Upper lobe of right lung (tissue), 1 donor: ENCODE results near the gene IPO11. TPM values are rescaled to one million over a fixed set of nuclear protein-coding genes. Genes with fewer than 3 reads are reported as not detected.
"Not testable (repeated sequence)": the region's sequence is repeated elsewhere in the genome, so short reads cannot be mapped to it uniquely, and the experiment has no call there.

ENCODE experiments used
- ATAC-seq: fragments of 200-7000 bp; cut with Tn5 transposase; one replicate; pipeline ENCODE4 v1.9.1; 2020; ENCODE audit warnings: mild to moderate bottlenecking, moderate library complexity
- DNase-seq: peaks from one replicate; pipeline ENCODE4 v3.0.0-alpha.2; 2020
- H3K27ac ChIP-seq: fragments of 200-600 bp; one replicate; pipeline ENCODE4 v1.8.0; 2022
- H3K27me3 ChIP-seq: fragments of 200-600 bp; one replicate; pipeline ENCODE4 v1.8.0; 2022; ENCODE audit warnings: mild to moderate bottlenecking
- H3K36me3 ChIP-seq: fragments of 200-600 bp; one replicate; pipeline ENCODE4 v1.8.0; 2022
- H3K4me1 ChIP-seq: fragments of 200-600 bp; one replicate; pipeline ENCODE4 v1.8.0; 2022
- H3K4me3 ChIP-seq: fragments of 200-600 bp; one replicate; pipeline ENCODE4 v1.8.0; 2022; ENCODE audit warnings: mild to moderate bottlenecking
- H3K9me3 ChIP-seq: fragments of 200-600 bp; one replicate; pipeline ENCODE4 v1.8.0; 2022
- intact Hi-C: fragments of 100-400 bp; cut with DNase I; formaldehyde crosslinking; loops from one replicate; pipeline ENCODE4 v1.11.0; 2022
- total RNA-seq: library from RNA; stranded (reverse); fragmentation: NEBNext Ultra II Directional; extraction: Animal tissue kit (Norgen Biotek cat#: 25700); gene quantifications from one replicate; pipeline ENCODE4 v1.2.1, GENCODE V29; 2021
- TF ChIP-seq, protein P1 (sequence below): fragments of 200-600 bp; IDR thresholded peaks from one replicate; pipeline ENCODE4 v1.8.0; 2022; ENCODE audit warnings: antibody characterized with exemption
- donor health status: DM: no; HTN: yes; CAD: no; lungs with severe emphysema.

Gene IPO11
- total RNA-seq, 1 donor from 2014 or later = 31.2 TPM

DNA sequence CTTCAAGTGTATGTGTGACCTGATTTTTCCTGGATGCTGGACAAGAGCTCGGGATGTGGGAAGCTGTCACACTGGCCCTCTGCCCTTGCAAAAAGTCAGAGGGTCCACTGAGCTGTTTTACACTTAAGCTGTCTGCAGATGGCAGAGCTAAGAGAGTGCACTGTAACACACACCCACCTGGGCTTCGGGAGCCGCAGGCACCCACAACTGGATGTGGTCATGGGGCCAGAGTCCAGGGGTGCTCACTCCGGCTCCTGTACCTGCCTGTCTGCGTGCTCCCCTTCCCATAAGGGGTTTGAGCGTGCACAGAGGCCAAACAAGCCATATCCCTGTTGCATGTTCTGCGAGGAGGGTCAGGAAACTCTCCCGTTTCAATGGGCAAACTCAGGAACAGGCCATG, 248.6 kb downstream of the IPO11 start:
- intact Hi-C loops = no loop called here
- peak; percentile 38 for ATAC-seq
- no peaks in the 10 kb centered on the region for H3K9me3 ChIP-seq
- no peaks in the 10 kb centered on the region for H3K4me1 ChIP-seq
- no peak overlapping the region for H3K27ac ChIP-seq
- no peak overlapping the region for H3K4me3 ChIP-seq
- no peaks in the 10 kb centered on the region for H3K27me3 ChIP-seq
- TF ChIP-seq, protein P1, sequence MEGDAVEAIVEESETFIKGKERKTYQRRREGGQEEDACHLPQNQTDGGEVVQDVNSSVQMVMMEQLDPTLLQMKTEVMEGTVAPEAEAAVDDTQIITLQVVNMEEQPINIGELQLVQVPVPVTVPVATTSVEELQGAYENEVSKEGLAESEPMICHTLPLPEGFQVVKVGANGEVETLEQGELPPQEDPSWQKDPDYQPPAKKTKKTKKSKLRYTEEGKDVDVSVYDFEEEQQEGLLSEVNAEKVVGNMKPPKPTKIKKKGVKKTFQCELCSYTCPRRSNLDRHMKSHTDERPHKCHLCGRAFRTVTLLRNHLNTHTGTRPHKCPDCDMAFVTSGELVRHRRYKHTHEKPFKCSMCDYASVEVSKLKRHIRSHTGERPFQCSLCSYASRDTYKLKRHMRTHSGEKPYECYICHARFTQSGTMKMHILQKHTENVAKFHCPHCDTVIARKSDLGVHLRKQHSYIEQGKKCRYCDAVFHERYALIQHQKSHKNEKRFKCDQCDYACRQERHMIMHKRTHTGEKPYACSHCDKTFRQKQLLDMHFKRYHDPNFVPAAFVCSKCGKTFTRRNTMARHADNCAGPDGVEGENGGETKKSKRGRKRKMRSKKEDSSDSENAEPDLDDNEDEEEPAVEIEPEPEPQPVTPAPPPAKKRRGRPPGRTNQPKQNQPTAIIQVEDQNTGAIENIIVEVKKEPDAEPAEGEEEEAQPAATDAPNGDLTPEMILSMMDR = no peak
- H3K36me3 ChIP-seq = no peaks in the 10 kb centered on the region
- no peak for DNase-seq

DNA sequence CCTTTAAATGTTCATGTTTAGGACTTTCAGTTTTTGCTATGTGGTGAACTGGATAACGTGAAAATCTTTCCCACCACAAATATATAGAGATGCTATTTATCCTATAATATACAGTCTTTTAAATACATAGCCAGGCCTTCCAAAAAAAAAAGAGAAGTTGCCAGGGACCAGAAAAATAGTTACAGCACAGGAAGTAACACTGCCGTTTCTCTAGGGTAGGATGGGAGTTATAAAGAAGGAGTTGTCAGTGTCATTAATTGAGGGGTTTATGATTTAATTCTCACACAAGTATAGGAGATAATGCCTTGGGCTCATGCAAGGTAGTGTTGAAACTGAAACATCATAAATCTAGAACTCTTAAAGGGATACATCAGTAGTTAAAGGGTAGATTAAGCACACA, 250.0 kb downstream of the IPO11 start:
- Histone ChIP-seq H3K4me3 (no peak overlapping the region), H3K9me3 (no peaks in the 10 kb centered on the region), H3K4me1 (no peaks in the 10 kb centered on the region), H3K36me3 (no peaks in the 10 kb centered on the region), H3K27ac (no peak overlapping the region), H3K27me3 (no peaks in the 10 kb centered on the region)
- intact Hi-C loops = no loop called here
- DNase-seq = no peak
- no peak for ATAC-seq
- TF ChIP-seq, protein P1 = no peak

DNA sequence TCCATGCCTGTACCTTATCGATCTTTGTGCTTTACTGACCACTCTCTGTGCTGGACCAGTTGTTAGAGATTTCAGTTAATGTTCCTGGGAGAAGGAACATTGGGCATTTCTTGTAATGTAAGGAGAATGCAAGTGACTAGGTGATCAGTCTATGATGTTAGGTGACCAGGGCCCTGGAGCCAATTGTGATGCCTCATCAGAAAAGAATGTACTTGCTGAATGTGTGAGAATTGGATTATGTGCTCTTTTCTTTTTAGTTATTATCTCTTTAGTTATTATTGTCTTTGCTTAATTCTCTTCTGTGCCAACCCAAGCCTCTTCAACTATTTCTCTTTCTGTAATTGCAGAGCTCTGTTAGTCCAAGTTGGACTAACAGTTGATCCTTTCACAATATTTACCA, 258.9 kb downstream of the IPO11 start:
- DNase-seq (no peak), ATAC-seq (no peak)
- no peaks in the 10 kb centered on the region for H3K9me3 ChIP-seq
- H3K4me1 ChIP-seq = no peaks in the 10 kb centered on the region
- H3K36me3 ChIP-seq = no peaks in the 10 kb centered on the region
- H3K27ac ChIP-seq = no peak overlapping the region
- TF ChIP-seq, protein P1 = no peak
- intact Hi-C loops = no loop called here
- H3K27me3 ChIP-seq = no peaks in the 10 kb centered on the region
- no peak overlapping the region for H3K4me3 ChIP-seq

DNA sequence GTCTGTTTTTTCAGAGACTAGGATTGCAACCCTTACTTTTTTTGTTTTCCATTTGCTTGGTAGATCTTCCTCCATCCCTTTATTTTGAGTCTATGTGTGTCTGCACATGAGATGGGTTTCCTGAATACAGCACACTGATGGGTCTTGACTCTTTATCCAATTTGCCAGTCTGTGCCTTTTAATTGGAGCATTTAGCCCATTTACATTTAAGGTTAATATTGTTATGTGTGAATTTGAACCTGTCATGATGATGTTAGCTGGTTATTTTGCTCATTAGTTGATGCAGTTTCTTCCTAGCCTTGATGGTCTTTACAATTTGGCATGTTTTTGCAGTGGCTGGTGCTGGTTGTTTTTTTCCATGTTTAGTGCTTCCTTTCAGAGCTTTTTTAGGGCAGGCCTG, 264.0 kb downstream of the IPO11 start:
- H3K4me3 ChIP-seq, H3K36me3 ChIP-seq, ATAC-seq, H3K9me3 ChIP-seq, H3K27ac ChIP-seq, DNase-seq, intact Hi-C loops, H3K4me1 ChIP-seq, H3K27me3 ChIP-seq: not testable (repeated sequence)

Other genes with a start within 250 kb of the IPO11 start
- gene KIF2A, start 106.6 kb upstream of the IPO11 start, total RNA-seq = 23.4 TPM
- 20.9 TPM for gene DIMT1, start 8.9 kb upstream of the IPO11 start, total RNA-seq
- gene LRRC70, start 166.1 kb downstream of the IPO11 start, total RNA-seq = 2.4 TPM